Measurements from ENCODE around the gene BBS1. TPM values are rescaled to one million over a fixed set of nuclear protein-coding genes. Genes with fewer than 3 reads are reported as not detected.
"Not testable (repeated sequence)": the region's sequence is repeated elsewhere in the genome, so short reads cannot be mapped to it uniquely, and the experiment has no call there.

The BBS1 gene
- total RNA-seq, 2 experiments from 2014 or later = 17.8 to 19.3 TPM

- POLR2A ChIA-PET = interaction anchor here (1.3 to 1.4 kb wide), 2 partner anchors 15 to 55 kb away, joined by 4 to 5 read pairs; partner anchors contain the start of genes ACTN3, RBM14 and ZDHHC24
Observed at GRCh38 chr11:66561178-66561974, 50.9 kb downstream of the BBS1 start.

GRCh38 chr11:66561975-66562248 is 51.5 kb downstream of the BBS1 start:
- ChIA-PET CTCF (interaction anchor here (0.6 to 1.3 kb wide), 3 partner anchors 13 to 116 kb away, joined by 3 to 4 read pairs (median 3); partner anchors contain the start of gene RBM4B), POLR2A (interaction anchor here (1.4 kb wide), 1 partner anchor 15 kb away, joined by 4 read pairs; the partner anchor contains the start of genes ACTN3 and ZDHHC24)

More at GRCh38 chr11:66561178-66561974, 50.9 kb downstream of the BBS1 start:
- CTCF ChIA-PET = interaction anchor here (0.6 to 1.3 kb wide), 3 partner anchors 13 to 117 kb away, joined by 3 to 4 read pairs (median 3); partner anchors contain the start of gene RBM4B

DNA sequence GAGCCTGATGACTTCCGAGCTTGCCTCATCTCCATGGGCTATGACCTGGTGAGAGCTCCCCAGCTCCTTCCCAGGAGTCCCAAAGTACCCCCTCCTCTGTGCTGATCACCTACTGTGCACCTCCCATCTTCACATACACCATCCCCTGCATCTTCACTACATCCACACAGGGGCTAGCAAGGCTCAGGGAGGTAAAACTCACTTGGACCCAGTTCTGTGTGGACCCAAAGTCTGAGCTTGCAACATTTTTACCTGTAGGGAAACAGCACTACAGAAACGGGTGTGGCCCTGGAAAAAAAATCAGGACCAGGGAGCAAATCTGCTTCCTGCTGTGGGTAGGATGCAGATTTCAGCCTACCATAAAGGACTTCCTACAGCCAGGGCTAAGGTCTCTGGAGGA is 51.8 kb downstream of the BBS1 start:
- CTCF ChIA-PET = interaction anchor here (0.5 to 1.3 kb wide), 4 partner anchors 14 to 662 kb away, joined by 3 to 8 read pairs (median 4); partner anchors contain the start of gene RBM4B
- POLR2A ChIA-PET = interaction anchor here (1.4 kb wide), 1 partner anchor 16 kb away, joined by 4 read pairs; the partner anchor contains the start of genes ACTN3 and ZDHHC24

- POLR2A ChIA-PET = no interaction called here
- CTCF ChIA-PET = interaction anchor here (0.5 to 1.3 kb wide), 2 partner anchors 15 to 661 kb away, joined by 3 to 8 read pairs; no protein-coding TSS in a partner anchor
Observed at GRCh38 chr11:66562907-66563583, 52.6 kb downstream of the BBS1 start.

- ChIA-PET CTCF (no interaction called here), POLR2A (no interaction called here)
Observed at GRCh38 chr11:66563832-66564231, 53.4 kb downstream of the BBS1 start.

GRCh38 chr11:66564538-66564937 is 54.1 kb downstream of the BBS1 start:
- ChIA-PET CTCF (no interaction called here), POLR2A (no interaction called here)

DNA sequence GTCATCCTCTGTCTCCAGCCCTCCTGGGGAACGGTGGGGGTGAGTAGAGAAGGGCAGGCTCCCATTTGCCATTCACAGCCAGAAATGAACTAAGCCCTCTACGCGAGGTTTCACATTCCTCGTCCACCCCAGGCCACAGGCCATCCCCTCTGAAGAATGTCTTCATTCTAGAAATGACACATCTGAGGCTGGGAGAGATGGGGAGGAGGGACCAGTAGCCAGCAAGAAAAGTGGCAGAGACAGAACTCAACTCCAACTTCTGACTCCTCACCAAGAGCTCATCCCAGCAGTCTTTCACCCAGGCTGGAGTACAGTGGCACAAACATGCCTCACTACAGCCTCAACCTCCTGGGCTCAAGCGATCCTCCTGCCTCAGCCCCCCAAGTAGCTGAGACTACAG is 54.5 kb downstream of the BBS1 start:
- ChIA-PET POLR2A (no interaction called here), CTCF (no interaction called here)

GRCh38 chr11:66566221-66566620 is 55.8 kb downstream of the BBS1 start:
- ChIA-PET CTCF (no interaction called here), POLR2A (no interaction called here)

GRCh38 chr11:66567787-66568123 is 57.3 kb downstream of the BBS1 start:
- CTCF ChIA-PET = interaction anchor here (0.5 to 2.4 kb wide), 3 partner anchors 22 to 345 kb away, joined by 4 to 10 read pairs (median 9); partner anchors contain the start of genes ACTN3, RBM4B and ZDHHC24
- POLR2A ChIA-PET = no interaction called here

DNA sequence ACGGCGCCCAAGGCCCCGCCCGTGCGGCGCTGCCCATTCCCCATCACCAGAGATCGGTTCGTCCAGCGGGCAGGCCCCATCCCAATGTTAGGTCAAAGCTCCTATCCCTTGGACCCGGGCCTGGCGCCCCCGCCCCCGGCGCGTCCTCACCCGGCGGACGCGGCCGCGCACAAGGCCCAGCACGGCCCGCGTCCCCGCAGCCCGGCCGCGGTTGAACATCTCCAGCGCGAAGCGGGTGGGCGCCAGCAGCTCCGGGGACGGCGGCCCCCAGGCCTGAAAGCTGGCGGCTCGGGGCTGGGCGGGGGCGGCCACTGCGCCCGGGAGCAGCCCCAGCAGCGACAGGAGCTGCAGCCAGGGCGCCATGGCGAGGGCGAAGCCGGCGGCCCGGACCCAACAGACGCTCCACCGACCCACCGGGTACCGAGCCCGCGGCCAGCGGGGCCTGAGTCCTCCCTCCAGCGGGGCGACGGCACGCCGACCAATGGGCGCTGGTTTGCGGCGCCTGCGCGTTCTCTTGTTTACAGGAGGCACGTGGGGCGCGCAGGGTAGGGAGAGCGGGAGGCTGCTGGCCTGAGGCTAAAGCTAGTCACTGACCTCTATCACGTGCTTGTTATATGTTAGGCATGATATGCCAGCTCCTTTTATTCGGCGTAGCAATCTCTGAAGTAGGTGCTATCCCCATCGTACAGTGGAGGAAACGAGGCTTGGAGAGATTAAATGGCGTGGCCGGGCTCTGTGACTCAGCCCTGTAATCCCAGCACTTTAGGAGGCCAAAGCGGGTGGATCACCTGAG is 57.9 kb downstream of the BBS1 start, which contains the start of gene CTSF:
TSS of gene CTSF (minus strand) at position 483 of the 793 bp plus-strand sequence. CDS start at position 363, 120 bp downstream.
- CTCF ChIA-PET = interaction anchor here (0.5 to 2.4 kb wide), 3 partner anchors 22 to 346 kb away, joined by 4 to 10 read pairs (median 9); partner anchors contain the start of genes ACTN3, RBM4B and ZDHHC24
- POLR2A ChIA-PET = interaction anchor here (0.5 to 1.8 kb wide), 2 partner anchors 22 to 113 kb away, joined by 4 to 5 read pairs; partner anchors contain the start of genes ACTN3 and ZDHHC24

GRCh38 chr11:66569076-66569475 is 58.6 kb downstream of the BBS1 start:
- ChIA-PET POLR2A (interaction anchor here (0.5 to 1.8 kb wide), 2 partner anchors 23 to 112 kb away, joined by 4 to 5 read pairs; partner anchors contain the start of genes ACTN3 and ZDHHC24), CTCF (interaction anchor here (0.5 to 2.4 kb wide), 4 partner anchors 11 to 905 kb away, joined by 3 to 10 read pairs (median 9); partner anchors contain the start of genes ACTN3, RBM4B and ZDHHC24)

- CTCF ChIA-PET = interaction anchor here (0.7 to 2.4 kb wide), 3 partner anchors 10 to 161 kb away, joined by 3 to 10 read pairs (median 9); partner anchors contain the start of gene RBM4B
- POLR2A ChIA-PET = interaction anchor here (0.7 to 1.8 kb wide), 2 partner anchors 24 to 93 kb away, joined by 5 to 9 read pairs; partner anchors contain the start of genes ACTN3 and ZDHHC24
Observed at GRCh38 chr11:66570079-66570849, 59.8 kb downstream of the BBS1 start.

- POLR2A ChIA-PET = no interaction called here
- CTCF ChIA-PET = interaction anchor here (0.6 to 2.2 kb wide), 2 partner anchors 9 to 364 kb away, joined by 3 to 9 read pairs; no protein-coding TSS in a partner anchor
Observed at GRCh38 chr11:66570850-66571180, 60.4 kb downstream of the BBS1 start.

- POLR2A ChIA-PET = interaction anchor here (0.7 kb wide), 1 partner anchor 227 kb away, joined by 3 read pairs; no protein-coding TSS in a partner anchor
- CTCF ChIA-PET = interaction anchor here (0.7 to 2.6 kb wide), 8 partner anchors 9 to 113 kb away, joined by 3 to 22 read pairs (median 4); partner anchors contain the start of genes PELI3, RBM4 and RBM4B
Observed at GRCh38 chr11:66579017-66579606, 68.7 kb downstream of the BBS1 start.

GRCh38 chr11:66580803-66581202 is 70.4 kb downstream of the BBS1 start:
- ChIA-PET POLR2A (no interaction called here), CTCF (interaction anchor here (0.9 to 2.6 kb wide), 3 partner anchors 11 to 97 kb away, joined by 3 to 17 read pairs (median 9); partner anchors contain the start of genes CCDC87 and RBM4B)

GRCh38 chr11:66581261-66581660 is 70.8 kb downstream of the BBS1 start:
- CTCF ChIA-PET = interaction anchor here (0.9 to 2.6 kb wide), 3 partner anchors 11 to 97 kb away, joined by 3 to 17 read pairs (median 9); partner anchors contain the start of genes CCDC87 and RBM4B
- POLR2A ChIA-PET = no interaction called here

- CTCF ChIA-PET, POLR2A ChIA-PET: not testable (repeated sequence)
Observed at GRCh38 chr11:66582565-66583147, 72.2 kb downstream of the BBS1 start.
